Endothelial cell of umbilical vein (primary cell): Measurements from ENCODE around the gene TBC1D10A. TPM values are rescaled to one million over a fixed set of nuclear protein-coding genes. Genes with fewer than 3 reads are reported as not detected.

Experiments
- BruUV-seq: library from RNA; stranded (reverse); fragments of 400-500 nt; replicated peaks from 2 replicates; lab custom pipeline; 2021; lab: Mats Ljungman, UMichigan
- CTCF ChIA-PET: fragments of 300-600, 350-600 bp; sonication (Branson Sonifier 250); formaldehyde crosslinking; loops from one replicate; lab custom pipeline; 2021; ENCODE audit warnings: antibody characterized with exemption, inconsistent platforms; lab: Charles Lee
- POLR2A ChIA-PET: fragments of 300-600, 350-600 bp; sonication (Branson Sonifier 250); formaldehyde crosslinking; loops from one replicate; lab custom pipeline; 2021; ENCODE audit warnings: antibody characterized with exemption, inconsistent platforms; lab: Charles Lee
- DNase-seq: peaks from one replicate; pipeline ENCODE4 v3.0.0-alpha.2; 2011; ENCODE audit warnings: low read depth, low spot score
- FAIRE-seq: peaks from 2 replicates; lab custom pipeline; 2011; peaks lifted over from hg19 to GRCh38; lab: Jason Lieb, UNC
- H2AFZ ChIP-seq: 2 replicates; pipeline ENCODE4 v1.6.0; 2012; ENCODE audit warnings: low read depth, low read length, control low read depth, inconsistent platforms
- H3K27ac ChIP-seq: 2 replicates; pipeline ENCODE4 v1.5.1; 2011; ENCODE audit warnings: low read depth, mild to moderate bottlenecking, control low read depth, low read length, moderate library complexity; ENCODE audit not compliant: insufficient read depth
- H3K27me3 ChIP-seq, 2 experiments: 2 replicates each; pipeline versions ENCODE4 v1.6.0 to v1.6.1; 2011; ENCODE audit warnings: low read length in 2 of 2, mixed read lengths in 1 of 2; ENCODE audit not compliant: control insufficient read depth in 2 of 2, insufficient read depth in 2 of 2
- H3K36me3 ChIP-seq, 2 experiments: 2 replicates in 1 of 2; 3 replicates in 1 of 2; pipeline ENCODE4 v1.5.1; 2011; ENCODE audit warnings: low read length in 2 of 2, mild to moderate bottlenecking in 1 of 2, moderate library complexity in 1 of 2; ENCODE audit not compliant: control insufficient read depth in 2 of 2, insufficient read depth in 2 of 2; ENCODE audit errors: extremely low read depth in 1 of 2
- H3K4me1 ChIP-seq: 3 replicates; pipeline ENCODE4 v1.5.1; 2011; ENCODE audit warnings: mild to moderate bottlenecking, low read length; ENCODE audit not compliant: control insufficient read depth, insufficient read depth; ENCODE audit errors: extremely low read depth
- H3K4me2 ChIP-seq: 2 replicates; pipeline ENCODE4 v1.6.1; 2011; ENCODE audit warnings: low read length, control low read depth, mixed read lengths; ENCODE audit not compliant: insufficient read depth
- H3K4me3 ChIP-seq, 3 experiments: fragments of 200-600 bp in 1 of 3; sonication (generic), shearing (Covaris generic) in 1 of 3; replicated peaks in 1 of 3; 2 replicates each; pipeline ENCODE4 v1.5.1; 2011 to 2016; ENCODE audit warnings: control low read depth in 3 of 3, low read length in 3 of 3, mild to moderate bottlenecking in 2 of 3, inconsistent platforms in 1 of 3, low read depth in 1 of 3, moderate library complexity in 1 of 3; ENCODE audit not compliant: insufficient read depth in 1 of 3
- H3K79me2 ChIP-seq: 2 replicates; pipeline ENCODE4 v1.6.0; 2012; ENCODE audit warnings: low read length, inconsistent platforms; ENCODE audit not compliant: control insufficient read depth, insufficient read depth
- H3K9ac ChIP-seq: replicated peaks from 2 replicates; pipeline ENCODE3; 2011; ENCODE audit warnings: low read length, control low read depth; ENCODE audit not compliant: insufficient read depth; ENCODE audit errors: extremely low read depth
- H3K9me1 ChIP-seq: replicated peaks from 3 replicates; pipeline ENCODE4 v1.6.0; 2011; ENCODE audit warnings: mild to moderate bottlenecking, low read length; ENCODE audit not compliant: control insufficient read depth, insufficient read depth; ENCODE audit errors: extremely low read depth
- H3K9me3 ChIP-seq: replicated peaks from 2 replicates; pipeline ENCODE4 v1.5.1; 2012; ENCODE audit warnings: low read length, inconsistent platforms; ENCODE audit not compliant: control insufficient read depth, insufficient read depth
- H4K20me1 ChIP-seq: replicated peaks from 2 replicates; pipeline ENCODE3; 2011; ENCODE audit warnings: mild to moderate bottlenecking, low read length; ENCODE audit not compliant: control insufficient read depth, insufficient read depth; ENCODE audit errors: extremely low read depth
- CTCF ChIP-seq, 2 donors: IDR thresholded peaks; 1 replicate in 1 of 2; 2 replicates in 1 of 2; pipeline ENCODE4 v1.5.1; 2011; ENCODE audit warnings: low read length in 2 of 2, mild to moderate bottlenecking in 2 of 2, moderate library complexity in 2 of 2, control low read depth in 1 of 2, inconsistent platforms in 1 of 2, low read depth in 1 of 2; ENCODE audit not compliant: insufficient read depth in 1 of 2; ENCODE audit errors: extremely low read depth in 1 of 2
- EZH2 ChIP-seq: IDR thresholded peaks from 2 replicates; pipeline ENCODE4 v1.6.1; 2012; ENCODE audit warnings: borderline replicate concordance, low read depth, mild to moderate bottlenecking, moderate library complexity, low read length, inconsistent platforms; ENCODE audit not compliant: severe bottlenecking
- FOS ChIP-seq: IDR thresholded peaks from 2 replicates; pipeline ENCODE4 v1.6.1; 2011; ENCODE audit warnings: mild to moderate bottlenecking, low read length, moderate library complexity, borderline replicate concordance; ENCODE audit not compliant: insufficient read depth
- GATA2 ChIP-seq: IDR thresholded peaks from 2 replicates; pipeline ENCODE4 v1.7.0; 2011; ENCODE audit warnings: low read depth, mild to moderate bottlenecking, moderate library complexity, mixed read lengths, low read length; ENCODE audit not compliant: insufficient read length, insufficient read depth
- JUN ChIP-seq: IDR thresholded peaks from 2 replicates; pipeline ENCODE4 v1.6.1; 2011; ENCODE audit warnings: borderline replicate concordance, low read depth; ENCODE audit not compliant: insufficient read length, insufficient read depth
- MAX ChIP-seq: IDR thresholded peaks from 2 replicates; pipeline ENCODE4 v1.6.1; 2011; ENCODE audit not compliant: insufficient read depth, insufficient read length
- MYC ChIP-seq: IDR thresholded peaks from one replicate; pipeline ENCODE4 v1.6.1; 2011; ENCODE audit warnings: mild to moderate bottlenecking, low read depth, low read length
- POLR2A ChIP-seq: IDR thresholded peaks from 2 replicates; pipeline ENCODE4 v1.6.1; 2012; ENCODE audit warnings: low read depth, mild to moderate bottlenecking, control low read depth, low read length
- POLR2AphosphoS5 ChIP-seq: IDR thresholded peaks from 2 replicates; pipeline ENCODE4 v1.6.1; 2012; ENCODE audit warnings: low read depth, mild to moderate bottlenecking, control low read depth, low read length, moderate library complexity; ENCODE audit not compliant: insufficient read depth
- dilution Hi-C: fragments of 300-500 bp; cut with MboI; formaldehyde crosslinking; loops from one replicate; pipeline ENCODE4 v1.15.0; 2019; ENCODE audit warnings: low sequenced_read_pairs; ENCODE audit not compliant: extremely low pct_ligation_motif_present
- intact Hi-C: fragments of 100-400 bp; cut with micrococcal nuclease; formaldehyde crosslinking; loops from one replicate; pipeline ENCODE4 v1.10.0; 2022
- polyA plus RNA-seq, 4 experiments: library from polyadenylated mRNA; depleted of rRNA in 3 of 4; stranded (reverse) in 3 of 4; unstranded in 1 of 4; fragments of >200 nt; gene quantifications; 2 replicates each; pipeline versions ENCODE4 v1.2.1 to v1.2.3, GENCODE V29; 2011 to 2012; ENCODE audit warnings: missing spikeins in 1 of 4
- total RNA-seq: library from RNA; stranded (reverse); gene quantifications from 2 replicates; pipeline ENCODE4 v1.2.3, GENCODE V29; 2021

Gene TBC1D10A
- total and polyA plus RNA-seq, 2 donors (not counting 3 experiments of a cell fraction or from before 2014, with no cell fraction given): 10.0 to 11.9 TPM

DNA sequence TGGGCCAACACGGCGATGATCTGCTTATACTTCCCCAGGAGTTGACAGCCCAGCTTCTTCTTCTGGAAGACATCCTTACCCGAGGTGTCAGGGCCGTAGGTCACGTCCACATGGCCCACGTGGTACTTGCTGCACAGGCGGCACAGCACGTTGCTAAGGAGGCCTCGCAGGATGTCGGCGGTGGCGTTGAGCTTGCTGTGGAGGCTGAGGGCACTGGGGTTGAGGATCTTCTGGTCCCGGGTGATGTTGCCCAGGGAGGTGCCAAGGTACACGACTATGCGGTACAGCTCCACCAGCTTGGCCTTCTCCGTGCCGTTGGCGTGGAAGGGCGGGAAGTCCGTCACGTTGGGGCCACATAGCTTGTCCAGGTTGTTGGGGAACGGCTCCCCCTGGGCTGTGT lies 83.1 kb downstream of the TBC1D10A start:
- ChIA-PET POLR2A (no interaction called here), CTCF (interaction anchor here (0.5 kb wide), 1 partner anchor 376 kb away, joined by 3 read pairs; no protein-coding TSS in a partner anchor)
- Histone ChIP-seq H3K4me3 (no peak overlapping the region), H3K27ac (no peak overlapping the region), H3K4me1 (peaks cover 11% of the 10 kb centered on the region), H3K9me3 (no peaks in the 10 kb centered on the region), H3K36me3 (no peaks in the 10 kb centered on the region), H3K27me3 (peaks cover 20 to 25% of the 10 kb centered on the region in 2 experiments), H2AFZ (no peak overlapping the region), H3K4me2 (no peak overlapping the region), H3K9me1 (no peaks in the 10 kb centered on the region), H4K20me1 (no peaks in the 10 kb centered on the region), H3K9ac (no peak overlapping the region), H3K79me2 (no peaks in the 10 kb centered on the region)
- dilution Hi-C loops: no loop called here
- DNase-seq (no peak), FAIRE-seq (no peak)
- intact Hi-C loops: no loop called here
- no TSS peak for BruUV-seq
- TF ChIP-seq POLR2A: no peak
- no peak for TF ChIP-seq GATA2
- no peak for TF ChIP-seq CTCF (IDR thresholded peaks at IDR 0.05; ENCODE audit: extremely low read depth in 1 of 2, insufficient read depth in 1 of 2, low read depth in 1 of 2, low read length in 2 of 2)
- no peak for TF ChIP-seq EZH2
- no peak for TF ChIP-seq JUN
- no peak for TF ChIP-seq FOS
- TF ChIP-seq MYC: no peak
- TF ChIP-seq MAX: no peak
- TF ChIP-seq POLR2AphosphoS5: no peak

Other genes starting within 250 kb of the TBC1D10A start
- not detected in 2 replicates for gene HORMAD2, start 246.5 kb downstream of the TBC1D10A start, total RNA-seq
- gene HORMAD2, start 246.5 kb downstream of the TBC1D10A start, polyA plus RNA-seq: not detected in 2 replicates
- 0.27 and 0.35 TPM in 2 replicates for gene LIF, start 80.2 kb downstream of the TBC1D10A start, total RNA-seq
- gene LIF, start 80.2 kb downstream of the TBC1D10A start, polyA plus RNA-seq: 0.12 and 0.35 TPM in 2 replicates
- gene OSM, start 60.1 kb downstream of the TBC1D10A start, total RNA-seq: not detected in 2 replicates
- not detected in 2 replicates for gene OSM, start 60.1 kb downstream of the TBC1D10A start, polyA plus RNA-seq
- gene CASTOR1, start 37.4 kb downstream of the TBC1D10A start, total RNA-seq: 7.2 and 8.1 TPM in 2 replicates
- 26.8 and 33.0 TPM in 2 replicates for gene CASTOR1, start 37.4 kb downstream of the TBC1D10A start, polyA plus RNA-seq
- gene SF3A1, start 30.0 kb upstream of the TBC1D10A start, total RNA-seq: 173 and 187 TPM in 2 replicates
- gene SF3A1, start 30.0 kb upstream of the TBC1D10A start, polyA plus RNA-seq: 23.1 and 60.2 TPM in 2 replicates
- 1.7 and 2.1 TPM in 2 replicates for gene CCDC157, start 30.1 kb upstream of the TBC1D10A start, total RNA-seq
- gene CCDC157, start 30.1 kb upstream of the TBC1D10A start, polyA plus RNA-seq: 3.1 and 3.7 TPM in 2 replicates
- 24.4 and 26.9 TPM in 2 replicates for gene RNF215, start 60.5 kb upstream of the TBC1D10A start, total RNA-seq
- 16.7 and 21.7 TPM in 2 replicates for gene RNF215, start 60.5 kb upstream of the TBC1D10A start, polyA plus RNA-seq
- gene SEC14L2, start 70.1 kb upstream of the TBC1D10A start, total RNA-seq: 22.7 and 28.8 TPM in 2 replicates
- 22.5 and 24.0 TPM in 2 replicates for gene SEC14L2, start 70.1 kb upstream of the TBC1D10A start, polyA plus RNA-seq
- gene MTFP1, start 98.8 kb upstream of the TBC1D10A start, total RNA-seq: 30.3 and 33.9 TPM in 2 replicates
- gene MTFP1, start 98.8 kb upstream of the TBC1D10A start, polyA plus RNA-seq: 41.9 and 55.4 TPM in 2 replicates
- not detected in 2 replicates for gene SEC14L3, start 145.1 kb upstream of the TBC1D10A start, total RNA-seq
- gene SEC14L3, start 145.1 kb upstream of the TBC1D10A start, polyA plus RNA-seq: not detected in 2 replicates
- not detected in 2 replicates for gene SEC14L4, start 178.8 kb upstream of the TBC1D10A start, total RNA-seq
- gene SEC14L4, start 178.8 kb upstream of the TBC1D10A start, polyA plus RNA-seq: not detected in 2 replicates
- 0.15 TPM in 1 of 2 replicates, not detected in the other for gene SEC14L6, start 219.8 kb upstream of the TBC1D10A start, total RNA-seq
- 0.04 and 0.11 TPM in 2 replicates for gene SEC14L6, start 219.8 kb upstream of the TBC1D10A start, polyA plus RNA-seq
- gene GAL3ST1, start 247.7 kb upstream of the TBC1D10A start, total RNA-seq: not detected in 2 replicates
- gene GAL3ST1, start 247.7 kb upstream of the TBC1D10A start, polyA plus RNA-seq: 0.06 TPM in 1 of 2 replicates, not detected in the other